BE2C (cell line): ENCODE data around the gene EFCAB12.
A peak's percentile ranks its signal among the peaks of the same experiment; 100 is the strongest.

Experiments used
- DNase-seq: peaks from one replicate; pipeline ENCODE4 v3.0.0-alpha.2; 2020
- H3K27me3 ChIP-seq: fragments of 250-450 bp; sonication (Bioruptor Pico); 2 replicates; pipeline ENCODE4 v1.5.1; 2020; ENCODE audit warnings: mild to moderate bottlenecking
- H3K36me3 ChIP-seq: fragments of 250-450 bp; sonication (Bioruptor Pico); 2 replicates; pipeline ENCODE4 v1.5.1; 2020; ENCODE audit warnings: mild to moderate bottlenecking
- H3K4me1 ChIP-seq: fragments of 250-450 bp; sonication (Bioruptor Pico); 2 replicates; pipeline ENCODE4 v1.5.1; 2020
- H3K4me3 ChIP-seq: 2 replicates; pipeline ENCODE4 v1.5.1; 2011; ENCODE audit warnings: low read depth, low read length
- H3K9me3 ChIP-seq: fragments of 250-450 bp; sonication (Bioruptor Pico); 2 replicates; pipeline ENCODE4 v1.5.1; 2020
- CTCF ChIP-seq: IDR thresholded peaks from 2 replicates; pipeline ENCODE4 v1.5.1; 2012; ENCODE audit warnings: mild to moderate bottlenecking, low read depth, low read length

Gene EFCAB12

DNA sequence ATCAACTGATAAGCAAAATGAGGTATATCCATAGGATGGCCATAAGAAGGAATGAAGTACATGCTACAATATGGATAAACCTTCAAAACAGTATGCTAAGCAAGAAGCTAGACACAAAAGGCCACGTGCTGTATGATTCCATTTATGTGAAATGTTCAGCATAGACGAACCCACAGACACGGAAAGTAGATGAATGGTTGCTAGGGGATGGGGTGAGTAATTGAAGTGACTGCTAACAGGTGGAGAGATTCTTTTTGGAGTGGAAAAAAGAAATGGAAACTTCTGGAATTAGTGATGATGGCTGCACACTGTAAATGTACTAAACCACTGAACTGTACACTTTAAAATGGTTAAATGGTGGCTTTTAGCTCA lies 630 bp upstream of the EFCAB12 start:
- H3K4me3 ChIP-seq, result peak overlapping the region; percentile 61; the same call in 1 of the 2 replicates
- H3K27me3 ChIP-seq, result peaks cover 5% of the 10 kb centered on the region; the same call in 1 of the 2 replicates
- H3K36me3 ChIP-seq, result peaks cover 28% of the 10 kb centered on the region
- no peak for TF ChIP-seq CTCF
- peaks cover 4% of the 10 kb centered on the region for H3K4me1 ChIP-seq
- no peaks in the 10 kb centered on the region for H3K9me3 ChIP-seq
- DNase-seq, result no peak

DNA sequence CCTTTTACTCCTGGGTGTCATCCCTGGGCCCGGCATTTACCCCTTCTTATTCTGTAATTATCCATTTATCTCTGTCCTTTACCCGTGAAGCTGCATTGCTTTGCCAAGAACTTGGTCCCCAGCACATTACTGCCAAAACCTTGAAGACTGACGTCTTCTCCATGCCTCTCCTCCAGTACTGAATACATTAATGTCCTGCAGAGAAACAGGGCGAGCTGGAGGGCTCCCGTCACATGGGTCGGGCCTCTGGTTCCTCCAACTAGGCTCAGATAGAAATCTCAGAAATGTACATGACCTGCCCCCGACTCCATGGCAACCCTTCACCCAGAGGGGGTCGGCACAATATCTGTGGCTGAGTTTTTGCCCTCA lies 445 bp downstream of the EFCAB12 start:
- Histone ChIP-seq H3K9me3 (no peaks in the 10 kb centered on the region), H3K4me3 (peak overlapping the region; percentile 61), H3K36me3 (peaks cover 19% of the 10 kb centered on the region), H3K27me3 (peaks cover 5% of the 10 kb centered on the region; the same call in 1 of the 2 replicates), H3K4me1 (peaks cover 4% of the 10 kb centered on the region)
- DNase-seq, result no peak
- no peak for TF ChIP-seq CTCF

DNA sequence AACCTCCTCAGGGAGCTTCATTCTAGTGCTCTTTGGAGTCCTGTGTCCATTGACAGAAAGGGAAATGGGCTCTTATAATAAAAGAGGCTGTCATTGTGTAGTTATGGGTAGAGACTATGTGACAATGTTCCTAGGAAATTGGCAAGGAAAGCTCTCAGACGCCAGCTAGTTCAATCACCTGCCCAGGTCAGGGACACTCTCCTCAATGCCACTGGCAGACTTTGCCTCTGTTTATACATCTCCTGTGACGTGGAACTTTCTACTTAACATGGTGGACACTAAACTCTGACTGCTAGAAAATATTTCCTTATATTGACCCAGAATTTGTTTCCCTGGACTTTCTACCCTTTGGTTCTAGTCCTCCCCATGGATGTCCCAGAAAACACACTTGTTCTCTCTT lies 2.8 kb downstream of the EFCAB12 start:
- peaks cover 4% of the 10 kb centered on the region for H3K4me1 ChIP-seq
- no peaks in the 10 kb centered on the region; the same call in 1 of the 2 replicates for H3K36me3 ChIP-seq
- H3K4me3 ChIP-seq, result no peak overlapping the region
- TF ChIP-seq CTCF, result no peak
- no peaks in the 10 kb centered on the region for H3K9me3 ChIP-seq
- H3K27me3 ChIP-seq, result peaks cover 5% of the 10 kb centered on the region; the same call in 1 of the 2 replicates
- no peak for DNase-seq

GRCh38 chr3:129425213-129425612 lies 3.2 kb downstream of the EFCAB12 start:
- peaks cover 4% of the 10 kb centered on the region for H3K4me1 ChIP-seq
- no peak for TF ChIP-seq CTCF
- H3K4me3 ChIP-seq, result no peak overlapping the region
- no peaks in the 10 kb centered on the region; the same call in 1 of the 2 replicates for H3K36me3 ChIP-seq
- no peak for DNase-seq
- H3K9me3 ChIP-seq, result no peaks in the 10 kb centered on the region
- peaks cover 5% of the 10 kb centered on the region; the same call in 1 of the 2 replicates for H3K27me3 ChIP-seq

DNA sequence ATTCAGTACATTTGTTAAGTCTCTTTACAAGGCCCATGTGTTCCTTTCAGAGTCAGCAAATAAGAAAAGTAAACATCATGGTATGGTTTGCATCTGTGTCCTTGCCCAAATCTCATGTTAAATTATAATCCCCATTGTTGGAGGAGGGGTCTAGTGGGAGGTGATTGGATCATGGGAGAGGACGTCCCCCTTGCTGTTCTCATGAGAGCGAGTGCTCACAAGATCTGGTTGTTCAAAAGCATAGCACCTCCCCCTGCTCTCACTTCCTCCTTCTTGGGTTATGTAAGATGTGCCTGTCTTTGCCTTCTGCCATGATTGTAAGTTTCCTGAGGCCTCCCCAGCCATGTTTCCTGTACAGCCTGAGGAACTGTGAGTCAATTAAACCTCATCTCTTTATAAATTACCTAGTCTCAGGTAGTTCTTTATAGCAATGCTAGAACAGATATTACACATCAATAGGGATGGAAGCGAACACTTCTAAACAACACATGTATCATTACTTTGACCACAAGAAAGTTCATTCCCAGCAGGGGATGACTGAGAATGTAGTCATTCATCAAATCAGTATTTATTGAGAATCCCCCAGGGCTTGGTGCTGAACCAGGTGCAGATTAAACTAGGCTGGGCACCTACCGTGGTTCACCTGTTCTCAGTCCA lies 4.1 kb downstream of the EFCAB12 start:
- no peaks in the 10 kb centered on the region; the same call in 1 of the 2 replicates for H3K36me3 ChIP-seq
- no peak overlapping the region for H3K4me3 ChIP-seq
- TF ChIP-seq CTCF, result no peak
- no peak for DNase-seq
- peaks cover 4% of the 10 kb centered on the region for H3K4me1 ChIP-seq
- no peaks in the 10 kb centered on the region for H3K9me3 ChIP-seq
- peaks cover 5% of the 10 kb centered on the region; the same call in 1 of the 2 replicates for H3K27me3 ChIP-seq

- no peak for DNase-seq
- peaks cover 5% of the 10 kb centered on the region; the same call in 1 of the 2 replicates for H3K27me3 ChIP-seq
- H3K4me1 ChIP-seq, result no peaks in the 10 kb centered on the region
- H3K4me3 ChIP-seq, result no peak overlapping the region
- no peaks in the 10 kb centered on the region for H3K9me3 ChIP-seq
- no peak for TF ChIP-seq CTCF
- H3K36me3 ChIP-seq, result no peaks in the 10 kb centered on the region
Measured at GRCh38 chr3:129422897-129423296, 5.5 kb downstream of the EFCAB12 start.
